OCI-LY1 (cell line): ENCODE results near the gene SLC6A8.

ENCODE experiments used
- H2AFZ ChIP-seq: fragments of 200-600 bp; sonication (generic), shearing (Covaris generic); 2 replicates; pipeline ENCODE4 v1.6.0; 2014; ENCODE audit warnings: antibody characterized with exemption, mild to moderate bottlenecking, low read length
- H3F3A ChIP-seq: fragments of 200-600 bp; sonication (generic), shearing (Covaris generic); 2 replicates; pipeline ENCODE4 v1.6.0; 2014; ENCODE audit warnings: mild to moderate bottlenecking, antibody characterized with exemption, low read length, moderate library complexity; ENCODE audit not compliant: insufficient read depth
- H3K27ac ChIP-seq: fragments of 200-600 bp; sonication (generic); 2 replicates; pipeline ENCODE4 v1.5.1; 2014; ENCODE audit warnings: low read length, mixed run types, mild to moderate bottlenecking, low read depth; ENCODE audit not compliant: poor library complexity, severe bottlenecking
- H3K27me3 ChIP-seq: fragments of 200-600 bp; sonication (generic); 2 replicates; pipeline ENCODE4 v1.6.0; 2014; ENCODE audit warnings: antibody characterized with exemption, mild to moderate bottlenecking, low read length, moderate library complexity; ENCODE audit not compliant: insufficient read depth
- H3K36me3 ChIP-seq: fragments of 200-600 bp; sonication (generic); 2 replicates; pipeline ENCODE4 v1.6.1; 2014; ENCODE audit warnings: mild to moderate bottlenecking, antibody characterized with exemption, low read length, moderate library complexity, mixed read lengths; ENCODE audit not compliant: insufficient read depth
- H3K4me1 ChIP-seq: fragments of 200-600 bp; sonication (generic); 2 replicates; pipeline ENCODE4 v1.5.1; 2014; ENCODE audit warnings: mild to moderate bottlenecking, low read length, moderate library complexity; ENCODE audit not compliant: insufficient read depth, severe bottlenecking
- H3K4me2 ChIP-seq: fragments of 200-600 bp; sonication (generic), shearing (Covaris generic); 2 replicates; pipeline ENCODE4 v1.6.1; 2014; ENCODE audit warnings: low read length
- H3K4me3 ChIP-seq: fragments of 200-600 bp; sonication (generic); 2 replicates; pipeline ENCODE4 v1.5.1; 2014; ENCODE audit warnings: low read length, low read depth, mild to moderate bottlenecking, mixed read lengths; ENCODE audit not compliant: poor library complexity, severe bottlenecking
- H3K79me2 ChIP-seq: fragments of 200-600 bp; shearing (Covaris generic); 2 replicates; pipeline ENCODE4 v1.6.1; 2016; ENCODE audit warnings: mixed run types, low read length, mixed read lengths; ENCODE audit not compliant: insufficient read depth
- H3K9ac ChIP-seq: fragments of 200-600 bp; sonication (generic), shearing (Covaris generic); 2 replicates; pipeline ENCODE4 v1.6.1; 2014; ENCODE audit warnings: mild to moderate bottlenecking, low read length, mixed read lengths
- H3K9me2 ChIP-seq: fragments of 200-600 bp; sonication (generic), shearing (Covaris generic); 2 replicates; pipeline ENCODE4 v1.6.1; 2014; ENCODE audit warnings: low read depth, mild to moderate bottlenecking, low read length, mixed read lengths
- H3K9me3 ChIP-seq: fragments of 200-600 bp; shearing (Covaris generic); 2 replicates; pipeline ENCODE4 v1.6.1; 2014; ENCODE audit warnings: low read length, mixed read lengths
- H4K20me1 ChIP-seq: fragments of 200-600 bp; sonication (generic), shearing (Covaris generic); 2 replicates; pipeline ENCODE4 v1.6.0; 2016; ENCODE audit warnings: mild to moderate bottlenecking, low read length; ENCODE audit not compliant: insufficient read depth
- EZH2 ChIP-seq: fragments of 200-600 bp; sonication (generic), shearing (Covaris generic); IDR thresholded peaks from 2 replicates; pipeline ENCODE4 v1.8.0; 2017; ENCODE audit warnings: borderline replicate concordance, mixed run types, mild to moderate bottlenecking, antibody characterized with exemption, low read length, moderate library complexity, mixed read lengths
- TF ChIP-seq, protein P1 (sequence below): fragments of 200-600 bp; sonication (generic), shearing (Covaris generic); IDR thresholded peaks from 2 replicates; pipeline ENCODE4 v1.5.1; 2017; ENCODE audit warnings: mild to moderate bottlenecking, antibody characterized with exemption, low read length, moderate library complexity, mixed read lengths

The SLC6A8 gene

DNA sequence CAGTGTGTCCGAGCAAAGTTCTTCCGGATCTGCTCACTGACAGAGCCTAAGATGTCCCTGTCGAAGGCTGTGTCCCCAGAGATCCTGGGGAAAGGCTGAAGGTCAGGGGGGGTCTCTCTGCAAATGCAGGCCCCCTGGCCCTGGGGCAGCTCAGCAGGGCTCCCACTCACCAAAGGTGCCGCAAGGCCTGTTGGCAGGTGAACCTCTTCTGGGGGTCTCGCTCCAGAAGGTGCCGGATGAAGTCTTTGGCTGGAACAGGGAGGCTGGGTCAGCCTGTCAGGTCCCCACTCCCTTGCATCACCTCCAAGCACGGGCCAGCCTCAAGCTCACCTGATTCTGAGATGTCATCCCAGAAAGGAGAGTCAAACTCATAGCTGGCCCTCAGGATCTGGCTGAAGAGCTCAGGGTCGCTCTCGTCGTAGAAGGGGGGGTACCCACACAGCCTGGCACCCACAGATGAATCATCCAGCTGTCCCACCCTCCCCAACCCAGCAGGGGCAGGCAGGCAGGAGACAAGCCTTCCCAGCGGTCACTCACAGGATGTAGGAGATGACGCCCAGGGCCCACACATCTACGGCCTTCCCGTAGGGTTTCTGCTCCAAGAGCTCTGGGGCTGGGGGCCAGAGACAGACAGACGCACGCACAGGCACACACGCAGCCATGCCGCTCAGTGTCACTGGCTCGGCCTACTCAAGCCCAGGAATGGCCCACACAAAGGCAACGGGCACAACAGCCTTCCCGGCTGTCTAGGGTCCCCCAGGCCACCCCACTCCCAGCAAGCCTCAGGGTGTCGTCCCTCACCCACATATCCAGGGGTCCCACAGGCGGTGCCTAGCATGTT lies 16.8 kb upstream of the SLC6A8 start:
- Histone ChIP-seq H3K4me1 (peaks cover 4% of the 10 kb centered on the region), H3K9me3 (no peaks in the 10 kb centered on the region), H3F3A (no peaks in the 10 kb centered on the region), H3K27me3 (no peaks in the 10 kb centered on the region), H3K27ac (no peak overlapping the region), H3K36me3 (no peaks in the 10 kb centered on the region), H3K9ac (no peak overlapping the region), H3K4me2 (no peak overlapping the region), H4K20me1 (no peaks in the 10 kb centered on the region), H2AFZ (no peak overlapping the region), H3K79me2 (no peaks in the 10 kb centered on the region), H3K9me2 (no peaks in the 10 kb centered on the region), H3K4me3 (no peak overlapping the region)
- TF ChIP-seq, protein P1, sequence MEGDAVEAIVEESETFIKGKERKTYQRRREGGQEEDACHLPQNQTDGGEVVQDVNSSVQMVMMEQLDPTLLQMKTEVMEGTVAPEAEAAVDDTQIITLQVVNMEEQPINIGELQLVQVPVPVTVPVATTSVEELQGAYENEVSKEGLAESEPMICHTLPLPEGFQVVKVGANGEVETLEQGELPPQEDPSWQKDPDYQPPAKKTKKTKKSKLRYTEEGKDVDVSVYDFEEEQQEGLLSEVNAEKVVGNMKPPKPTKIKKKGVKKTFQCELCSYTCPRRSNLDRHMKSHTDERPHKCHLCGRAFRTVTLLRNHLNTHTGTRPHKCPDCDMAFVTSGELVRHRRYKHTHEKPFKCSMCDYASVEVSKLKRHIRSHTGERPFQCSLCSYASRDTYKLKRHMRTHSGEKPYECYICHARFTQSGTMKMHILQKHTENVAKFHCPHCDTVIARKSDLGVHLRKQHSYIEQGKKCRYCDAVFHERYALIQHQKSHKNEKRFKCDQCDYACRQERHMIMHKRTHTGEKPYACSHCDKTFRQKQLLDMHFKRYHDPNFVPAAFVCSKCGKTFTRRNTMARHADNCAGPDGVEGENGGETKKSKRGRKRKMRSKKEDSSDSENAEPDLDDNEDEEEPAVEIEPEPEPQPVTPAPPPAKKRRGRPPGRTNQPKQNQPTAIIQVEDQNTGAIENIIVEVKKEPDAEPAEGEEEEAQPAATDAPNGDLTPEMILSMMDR, result no peak
- TF ChIP-seq EZH2, result no peak

DNA sequence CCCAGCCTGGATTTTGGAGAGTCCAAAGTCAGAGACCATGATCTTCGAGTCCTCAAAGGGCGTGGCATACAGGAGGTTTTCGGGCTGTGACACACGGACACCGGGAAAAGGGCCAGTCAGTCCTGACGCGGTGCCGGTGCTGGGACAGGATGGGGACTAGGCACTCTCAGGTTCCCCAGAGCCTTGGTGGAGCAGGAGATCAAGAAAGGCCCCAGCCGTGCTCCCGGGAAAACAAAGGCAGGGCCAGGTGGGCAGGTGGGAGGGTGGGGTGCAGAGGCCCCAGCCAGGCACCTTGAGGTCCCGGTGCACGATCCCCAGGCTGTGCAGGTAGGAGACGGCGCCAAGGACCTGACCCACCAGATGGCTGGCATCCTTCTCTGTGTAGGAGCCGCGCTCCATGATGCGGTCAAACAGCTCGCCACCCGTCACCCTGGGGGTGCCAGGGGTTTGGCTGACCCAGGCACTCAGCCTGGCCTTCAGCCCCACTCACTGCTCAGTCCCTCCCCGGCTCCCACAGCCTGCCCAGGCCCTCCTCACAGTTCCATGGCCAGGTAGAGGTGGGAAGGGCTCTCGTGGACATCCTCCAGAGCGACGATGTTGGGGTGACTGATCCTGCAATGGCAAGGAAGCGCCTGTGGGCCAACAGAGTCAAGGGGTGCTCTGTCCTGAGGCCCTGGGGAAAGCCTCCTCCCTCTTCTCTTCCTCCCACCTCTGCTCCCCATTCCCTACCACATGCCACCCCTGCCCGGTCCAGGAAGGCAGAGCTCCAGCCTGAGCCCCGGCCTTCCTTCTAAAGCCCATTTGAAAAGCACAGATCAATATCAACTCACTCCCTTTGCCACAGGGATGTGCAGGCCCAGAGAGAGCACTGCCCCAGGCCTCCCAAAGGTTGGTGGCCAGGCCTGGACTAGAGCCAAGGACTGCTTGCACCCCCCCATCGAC lies 15.9 kb upstream of the SLC6A8 start:
- no peaks in the 10 kb centered on the region for H3K27me3 ChIP-seq
- H3K36me3 ChIP-seq, result no peaks in the 10 kb centered on the region
- no peaks in the 10 kb centered on the region for H3F3A ChIP-seq
- H3K79me2 ChIP-seq, result no peaks in the 10 kb centered on the region
- no peak overlapping the region for H3K4me2 ChIP-seq
- H2AFZ ChIP-seq, result no peak overlapping the region
- no peaks in the 10 kb centered on the region for H3K9me2 ChIP-seq
- no peaks in the 10 kb centered on the region for H4K20me1 ChIP-seq
- no peaks in the 10 kb centered on the region for H3K9me3 ChIP-seq
- no peak for TF ChIP-seq EZH2
- TF ChIP-seq, protein P1, result no peak
- no peak overlapping the region for H3K27ac ChIP-seq
- no peak overlapping the region for H3K4me3 ChIP-seq
- no peak overlapping the region for H3K9ac ChIP-seq
- peaks cover 4% of the 10 kb centered on the region for H3K4me1 ChIP-seq

DNA sequence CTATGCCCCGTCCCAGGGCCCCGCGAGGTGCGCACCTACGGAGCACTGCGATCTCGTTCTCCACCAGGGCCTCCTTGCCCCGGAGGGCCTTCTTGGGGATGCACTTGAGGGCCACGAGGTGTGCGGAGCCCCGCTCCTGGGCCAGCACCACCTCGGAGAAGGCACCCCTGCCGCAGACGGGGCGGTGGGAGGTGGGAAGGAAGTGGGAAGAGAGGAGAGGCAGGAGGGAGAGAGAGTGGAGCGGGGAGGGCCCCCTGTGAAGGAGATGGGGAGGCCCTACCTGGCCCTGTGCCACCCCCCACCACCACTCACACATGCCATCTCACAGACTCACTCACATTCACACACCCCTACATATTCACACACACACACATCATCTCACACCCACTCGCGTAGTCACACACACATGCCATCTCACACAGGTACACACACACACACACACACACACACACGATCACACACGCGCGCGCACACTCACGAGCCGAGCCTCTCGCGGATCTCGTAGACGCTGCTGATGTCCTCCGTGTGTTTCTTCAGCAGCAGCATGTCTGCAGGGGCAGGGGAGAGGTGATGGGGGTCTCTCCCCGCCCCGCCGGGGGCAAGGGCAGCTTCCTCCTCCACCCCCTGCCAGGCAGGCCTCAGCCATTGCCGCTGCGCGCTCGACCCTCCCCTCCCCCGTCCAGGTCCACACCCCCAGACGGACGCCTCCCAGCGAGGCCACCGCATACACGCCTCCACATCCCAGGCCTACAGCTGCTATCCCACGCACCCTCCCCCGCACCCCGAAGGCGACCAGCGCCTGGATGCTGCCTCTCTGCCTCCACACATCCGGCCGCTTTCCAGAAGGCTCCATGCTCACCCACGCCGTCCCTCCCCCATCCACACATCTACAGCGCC lies 14.9 kb upstream of the SLC6A8 start:
- no peak overlapping the region for H3K4me3 ChIP-seq
- no peak for TF ChIP-seq EZH2
- TF ChIP-seq, protein P1, result no peak
- H3K4me2 ChIP-seq, result no peak overlapping the region
- H2AFZ ChIP-seq, result no peak overlapping the region
- no peaks in the 10 kb centered on the region for H3F3A ChIP-seq
- H3K27ac ChIP-seq, result no peak overlapping the region
- no peaks in the 10 kb centered on the region for H3K9me2 ChIP-seq
- H3K9ac ChIP-seq, result no peak overlapping the region
- no peaks in the 10 kb centered on the region for H3K27me3 ChIP-seq
- no peaks in the 10 kb centered on the region for H3K79me2 ChIP-seq
- H4K20me1 ChIP-seq, result no peaks in the 10 kb centered on the region
- H3K36me3 ChIP-seq, result no peaks in the 10 kb centered on the region
- H3K4me1 ChIP-seq, result no peaks in the 10 kb centered on the region
- H3K9me3 ChIP-seq, result no peaks in the 10 kb centered on the region
